Peyer's patch (tissue), 4 donors: ENCODE results near the gene PTGER3. TPM values are rescaled to one million over a fixed set of nuclear protein-coding genes. Genes with fewer than 3 reads are reported as not detected.

Source experiments
- DNase-seq, 3 donors: peaks; one replicate each; pipeline ENCODE4 v3.0.0-alpha.2; 2017 to 2019
- H3K27ac ChIP-seq, 4 donors: fragments of 200-600 bp; sonication (generic); one replicate each; pipeline ENCODE4 v1.5.1; 2016 to 2019
- H3K27me3 ChIP-seq, 2 donors: fragments of 200-600 bp; sonication (generic); one replicate each; pipeline ENCODE4 v1.5.1; 2019
- H3K36me3 ChIP-seq, 3 donors: fragments of 200-600 bp; sonication (generic); one replicate each; pipeline ENCODE4 v1.5.1; 2016 to 2019
- H3K4me1 ChIP-seq, 4 donors: fragments of 200-600 bp; sonication (generic); one replicate each; pipeline ENCODE4 v1.5.1; 2016 to 2019
- H3K4me3 ChIP-seq, 4 donors: fragments of 200-600 bp; sonication (generic); 1 replicate in 3 of 4; 2 replicates in 1 of 4; pipeline ENCODE4 v1.5.1; 2016 to 2019; ENCODE audit warnings: mild to moderate bottlenecking in 1 of 4
- H3K9me3 ChIP-seq, 4 donors: fragments of 200-600 bp; sonication (generic); one replicate each; pipeline ENCODE4 v1.5.1; 2016 to 2019; ENCODE audit warnings: mild to moderate bottlenecking in 1 of 4
- POLR2A ChIP-seq, 2 donors: fragments of 450-650 bp; IDR thresholded peaks; one replicate each; pipeline ENCODE4 v1.5.1; 2017; ENCODE audit warnings: antibody characterized with exemption in 2 of 2, mild to moderate bottlenecking in 2 of 2, moderate library complexity in 2 of 2
- total RNA-seq, 4 donors: library from RNA; depleted of rRNA; stranded (reverse); fragments of >200 nt; gene quantifications; one replicate each; pipeline ENCODE4 v1.1.0, GENCODE V29; 2016
- TF ChIP-seq, protein P1 (sequence below), 6 experiments: fragments of 450-650 bp in 4 of 6; fragments of 200-600 bp in 2 of 6; sonication (generic) in 1 of 6; IDR thresholded peaks; one replicate each; pipeline ENCODE4 v1.5.1; 2017 to 2019; ENCODE audit warnings: antibody characterized with exemption in 6 of 6, mild to moderate bottlenecking in 3 of 6, moderate library complexity in 1 of 6

PTGER3 gene
- total RNA-seq, 4 donors from 2014 or later: 1.4 to 9.1 (median 2.5) TPM

DNA sequence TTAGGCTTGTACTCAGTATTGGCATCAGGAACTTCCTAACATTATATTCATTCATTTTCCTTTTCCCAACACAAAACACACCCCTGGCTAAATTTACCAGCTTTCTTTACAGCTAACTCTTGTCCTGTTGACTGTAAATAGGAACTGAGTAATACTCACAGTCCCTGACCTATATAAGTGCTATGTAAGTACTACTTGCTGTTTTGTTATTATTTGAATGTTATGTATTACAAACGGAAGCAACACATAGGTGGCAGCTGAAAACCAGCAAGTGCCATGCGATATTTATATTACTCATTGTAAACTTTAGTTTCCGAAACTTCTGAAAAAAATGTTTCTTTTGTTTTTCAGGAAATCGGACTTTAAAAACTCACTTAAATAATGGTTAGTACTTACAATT, 21.5 kb downstream of the PTGER3 start:
- no peak overlapping the region for H3K27ac ChIP-seq
- H3K4me1 ChIP-seq: no peaks in the 10 kb centered on the region
- TF ChIP-seq, protein P1, sequence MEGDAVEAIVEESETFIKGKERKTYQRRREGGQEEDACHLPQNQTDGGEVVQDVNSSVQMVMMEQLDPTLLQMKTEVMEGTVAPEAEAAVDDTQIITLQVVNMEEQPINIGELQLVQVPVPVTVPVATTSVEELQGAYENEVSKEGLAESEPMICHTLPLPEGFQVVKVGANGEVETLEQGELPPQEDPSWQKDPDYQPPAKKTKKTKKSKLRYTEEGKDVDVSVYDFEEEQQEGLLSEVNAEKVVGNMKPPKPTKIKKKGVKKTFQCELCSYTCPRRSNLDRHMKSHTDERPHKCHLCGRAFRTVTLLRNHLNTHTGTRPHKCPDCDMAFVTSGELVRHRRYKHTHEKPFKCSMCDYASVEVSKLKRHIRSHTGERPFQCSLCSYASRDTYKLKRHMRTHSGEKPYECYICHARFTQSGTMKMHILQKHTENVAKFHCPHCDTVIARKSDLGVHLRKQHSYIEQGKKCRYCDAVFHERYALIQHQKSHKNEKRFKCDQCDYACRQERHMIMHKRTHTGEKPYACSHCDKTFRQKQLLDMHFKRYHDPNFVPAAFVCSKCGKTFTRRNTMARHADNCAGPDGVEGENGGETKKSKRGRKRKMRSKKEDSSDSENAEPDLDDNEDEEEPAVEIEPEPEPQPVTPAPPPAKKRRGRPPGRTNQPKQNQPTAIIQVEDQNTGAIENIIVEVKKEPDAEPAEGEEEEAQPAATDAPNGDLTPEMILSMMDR (IDR thresholded peaks at IDR 0.05): no peak
- TF ChIP-seq POLR2A (IDR thresholded peaks at IDR 0.05): no peak
- H3K9me3 ChIP-seq: no peaks in the 10 kb centered on the region
- no peaks in the 10 kb centered on the region for H3K27me3 ChIP-seq
- no peak for DNase-seq
- H3K4me3 ChIP-seq: no peak overlapping the region
- no peaks in the 10 kb centered on the region for H3K36me3 ChIP-seq

DNA sequence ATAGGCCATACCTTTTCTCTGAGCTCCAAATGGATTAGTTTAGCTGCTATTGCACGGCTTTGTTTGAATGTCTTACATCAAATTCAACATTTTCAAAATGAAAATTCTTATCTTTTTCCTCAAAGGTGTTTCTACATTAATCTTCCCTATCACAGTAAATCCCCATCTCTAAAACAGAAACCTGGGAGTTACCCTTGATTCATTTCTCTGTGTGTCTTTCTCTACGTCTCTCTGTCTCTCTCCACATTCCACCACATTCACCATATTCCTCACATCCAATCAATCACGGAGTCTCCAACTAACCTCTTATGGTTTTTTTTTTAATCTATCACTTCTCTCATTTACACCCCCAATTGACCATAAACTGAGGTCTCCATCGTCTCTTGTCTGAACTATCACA, 24.1 kb downstream of the PTGER3 start:
- no peaks in the 10 kb centered on the region for H3K4me1 ChIP-seq

DNA sequence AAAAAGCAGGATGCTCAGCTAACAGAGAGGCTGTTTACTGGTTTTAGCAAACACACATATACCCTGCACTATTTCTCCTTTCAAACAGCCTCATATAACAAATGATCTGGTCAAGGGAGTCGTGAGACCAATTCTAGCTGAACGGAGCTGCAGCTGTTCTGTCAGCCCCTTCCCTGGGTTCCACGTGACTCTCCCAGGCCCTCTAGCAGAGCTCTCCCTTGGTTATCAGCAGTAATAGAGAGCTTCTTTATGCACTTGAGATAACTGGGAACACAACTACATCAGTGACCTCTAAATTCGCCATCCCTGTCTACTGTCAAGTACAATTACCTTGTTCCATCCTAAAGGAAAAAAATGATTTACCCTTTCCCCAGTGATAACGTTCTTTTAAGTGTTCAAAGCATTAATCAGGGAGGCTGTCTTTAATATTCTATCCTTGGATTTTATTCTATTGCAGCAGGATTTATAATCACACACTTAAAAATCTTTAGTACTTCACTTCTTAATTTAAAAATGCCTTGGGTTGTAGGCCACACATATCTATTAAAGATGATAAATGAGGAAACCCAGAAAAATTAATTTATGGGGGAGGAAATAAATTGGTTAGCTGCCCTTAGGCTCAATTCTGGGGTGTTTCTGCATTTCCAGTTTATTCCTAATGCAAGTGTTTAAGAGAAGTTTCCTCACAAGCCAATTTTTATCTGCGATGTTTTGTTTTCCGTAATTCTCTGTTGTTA, 28.2 kb downstream of the PTGER3 start:
- Histone ChIP-seq H3K36me3 (no peaks in the 10 kb centered on the region), H3K4me3 (no peak overlapping the region), H3K9me3 (no peaks in the 10 kb centered on the region), H3K27me3 (no peaks in the 10 kb centered on the region), H3K4me1 (no peaks in the 10 kb centered on the region), H3K27ac (no peak overlapping the region)
- TF ChIP-seq, protein P1 (IDR thresholded peaks at IDR 0.05): no peak
- DNase-seq: no peak

More for the DNA sequence above, 24.1 kb downstream of the PTGER3 start:
- no peak for DNase-seq
- Histone ChIP-seq H3K27me3 (no peaks in the 10 kb centered on the region), H3K36me3 (no peaks in the 10 kb centered on the region), H3K4me3 (no peak overlapping the region), H3K27ac (no peak overlapping the region), H3K9me3 (no peaks in the 10 kb centered on the region)
- TF ChIP-seq, protein P1 (IDR thresholded peaks at IDR 0.05): no peak
- TF ChIP-seq POLR2A (IDR thresholded peaks at IDR 0.05): no peak

DNA sequence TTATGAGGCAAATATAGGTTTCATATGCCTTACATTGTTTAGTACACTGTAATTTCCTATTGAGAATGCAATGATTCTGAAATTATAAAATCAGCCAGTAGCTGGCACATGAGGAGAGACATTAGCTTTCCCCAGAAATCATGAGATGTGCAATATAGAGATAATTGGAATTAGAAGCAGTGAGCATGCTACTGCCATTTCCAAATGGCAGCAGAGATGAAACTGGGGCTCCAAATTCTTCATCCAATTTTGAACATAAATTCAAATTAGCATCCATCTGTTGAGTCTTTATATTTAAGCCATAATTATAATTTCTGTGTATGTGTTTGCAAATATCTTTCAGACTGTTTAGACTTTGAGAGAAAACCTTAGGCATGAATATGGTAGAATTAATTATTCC, 28.8 kb downstream of the PTGER3 start:
- H3K36me3 ChIP-seq: no peaks in the 10 kb centered on the region
- no peak overlapping the region for H3K27ac ChIP-seq
- H3K27me3 ChIP-seq: no peaks in the 10 kb centered on the region
- DNase-seq: no peak
- no peaks in the 10 kb centered on the region for H3K4me1 ChIP-seq
- TF ChIP-seq, protein P1 (IDR thresholded peaks at IDR 0.05): no peak
- no peak for TF ChIP-seq POLR2A (IDR thresholded peaks at IDR 0.05)
- no peaks in the 10 kb centered on the region for H3K9me3 ChIP-seq
- no peak overlapping the region for H3K4me3 ChIP-seq

DNA sequence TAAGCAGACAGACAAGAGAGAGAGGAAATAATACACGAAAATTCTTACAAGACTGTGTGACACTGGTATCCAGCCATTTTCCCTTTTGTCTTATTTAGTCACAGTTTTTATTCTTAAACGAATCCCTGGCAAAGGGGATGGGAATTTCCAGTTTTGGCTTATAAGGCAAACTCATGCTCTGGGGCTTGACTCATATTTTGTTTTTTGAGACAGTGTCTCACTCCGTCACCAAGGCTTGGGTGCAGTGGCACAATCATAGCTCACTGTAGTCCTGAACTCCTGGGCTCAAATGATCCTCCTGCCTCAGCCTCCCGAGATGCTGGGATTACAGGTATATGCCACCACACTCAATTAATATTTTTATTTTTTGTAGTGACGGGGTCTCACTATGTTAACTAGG, 31.9 kb downstream of the PTGER3 start:
- H3K9me3 ChIP-seq: no peaks in the 10 kb centered on the region
- no peaks in the 10 kb centered on the region for H3K4me1 ChIP-seq
- no peaks in the 10 kb centered on the region for H3K27me3 ChIP-seq
- no peaks in the 10 kb centered on the region for H3K36me3 ChIP-seq
- no peak overlapping the region for H3K4me3 ChIP-seq
- no peak overlapping the region for H3K27ac ChIP-seq
- DNase-seq: no peak
- TF ChIP-seq POLR2A (IDR thresholded peaks at IDR 0.05): no peak
- TF ChIP-seq, protein P1 (IDR thresholded peaks at IDR 0.05): no peak
